HG02571 (cell line): ENCODE measurements around the gene TYMP.

Experiments
- ATAC-seq: cut with Tn5 transposase; IDR thresholded peaks from one replicate; pipeline ENCODE4 v1.9.1; 2021; ENCODE audit warnings: mild to moderate bottlenecking, moderate library complexity; ENCODE audit not compliant: unreplicated experiment

The TYMP gene

GRCh38 chr22:50485221-50486131 is 44.3 kb downstream of the TYMP start:
- ATAC-seq: no peak

GRCh38 chr22:50483977-50484853 is 45.6 kb downstream of the TYMP start:
- no peak for ATAC-seq

- ATAC-seq: no peak
Observed at GRCh38 chr22:50483556-50483955, 46.3 kb downstream of the TYMP start.

- ATAC-seq: no peak
Observed at GRCh38 chr22:50483106-50483505, 46.7 kb downstream of the TYMP start.

GRCh38 chr22:50482107-50483074 is 47.4 kb downstream of the TYMP start:
- no peak for ATAC-seq

- ATAC-seq: no peak
Observed at GRCh38 chr22:50481440-50482106, 48.2 kb downstream of the TYMP start, which contains the start of gene ADM2. TSS of gene ADM2 (plus strand) at chr22:50481543. CDS start at chr22:50481848, 305 bp downstream.

GRCh38 chr22:50481045-50481439 is 48.8 kb downstream of the TYMP start:
- ATAC-seq: no peak

- no peak for ATAC-seq
Observed at GRCh38 chr22:50479721-50480120, 50.1 kb downstream of the TYMP start.

- ATAC-seq: no peak
Observed at GRCh38 chr22:50477923-50478322, 51.9 kb downstream of the TYMP start.

GRCh38 chr22:50476868-50477267 is 52.9 kb downstream of the TYMP start:
- ATAC-seq: no peak
